ENCODE measurements around the gene SLC35F1. TPM values are rescaled to one million over a fixed set of nuclear protein-coding genes. Genes with fewer than 3 reads are reported as not detected.

Gene SLC35F1
- total and polyA plus RNA-seq, 2 donors (not counting 3 experiments of a cell fraction or from before 2014, with no cell fraction given): not detected

- H4K20me1 ChIP-seq (replicated peaks; ENCODE audit: control insufficient read depth, extremely low read depth, insufficient read depth, low read length): no peaks in the 10 kb centered on the region
- no peaks in the 10 kb centered on the region for H3K79me2 ChIP-seq (ENCODE audit: control insufficient read depth, insufficient read depth, low read length)
- POLR2A ChIA-PET: no interaction called here
- TF ChIP-seq POLR2A (IDR thresholded peaks at IDR 0.05; ENCODE audit: low read depth, low read length): no peak
- no peak for TF ChIP-seq MAX (IDR thresholded peaks at IDR 0.05; ENCODE audit: insufficient read depth, insufficient read length)
- no peak for TF ChIP-seq EZH2 (IDR thresholded peaks at IDR 0.05; ENCODE audit: borderline replicate concordance, low read depth, low read length, severe bottlenecking)
- TF ChIP-seq FOS (IDR thresholded peaks at IDR 0.05; ENCODE audit: borderline replicate concordance, insufficient read depth, low read length): no peak
- no peak for TF ChIP-seq POLR2AphosphoS5 (IDR thresholded peaks at IDR 0.05; ENCODE audit: insufficient read depth, low read depth, low read length)
- TF ChIP-seq JUN (IDR thresholded peaks at IDR 0.05; ENCODE audit: borderline replicate concordance, insufficient read depth, insufficient read length, low read depth): no peak
- no peak for TF ChIP-seq CTCF (IDR thresholded peaks at IDR 0.05; ENCODE audit: extremely low read depth in 1 of 2, insufficient read depth in 1 of 2, low read depth in 1 of 2, low read length in 2 of 2)
- TF ChIP-seq GATA2 (IDR thresholded peaks at IDR 0.05; ENCODE audit: insufficient read depth, insufficient read length, low read depth, low read length): no peak
- TF ChIP-seq MYC (IDR thresholded peaks at IDR 0.05; ENCODE audit: low read depth, low read length): no peak
- H3K36me3 ChIP-seq (ENCODE audit: control insufficient read depth in 2 of 2, extremely low read depth in 1 of 2, insufficient read depth in 2 of 2, low read length in 2 of 2): no peaks in the 10 kb centered on the region
- H3K27me3 ChIP-seq (ENCODE audit: control insufficient read depth in 2 of 2, insufficient read depth in 2 of 2, low read length in 2 of 2): no peaks in the 10 kb centered on the region
- H2AFZ ChIP-seq (ENCODE audit: low read depth, low read length): no peak overlapping the region
- no TSS peak for BruUV-seq (replicated peaks)
- DNase-seq (ENCODE audit: low read depth, low spot score): no peak
- dilution Hi-C loops (cut with MboI; ENCODE audit: extremely low pct_ligation_motif_present, low sequenced_read_pairs): no loop called here
- intact Hi-C loops (cut with micrococcal nuclease): no loop called here
- no peak overlapping the region for H3K4me2 ChIP-seq (ENCODE audit: insufficient read depth, low read length)
- no peak for FAIRE-seq
- H3K4me1 ChIP-seq (ENCODE audit: control insufficient read depth, extremely low read depth, insufficient read depth, low read length): no peaks in the 10 kb centered on the region
- no peak overlapping the region for H3K27ac ChIP-seq (ENCODE audit: insufficient read depth, low read depth, low read length)
- no peaks in the 10 kb centered on the region for H3K9me1 ChIP-seq (replicated peaks; ENCODE audit: control insufficient read depth, extremely low read depth, insufficient read depth, low read length)
- no peak overlapping the region for H3K9ac ChIP-seq (replicated peaks; ENCODE audit: extremely low read depth, insufficient read depth, low read length)
- H3K4me3 ChIP-seq (replicated peaks in 1 of 3; ENCODE audit: insufficient read depth in 1 of 3, low read depth in 1 of 3, low read length in 3 of 3): no peak overlapping the region
- CTCF ChIA-PET: no interaction called here
- H3K9me3 ChIP-seq (replicated peaks; ENCODE audit: control insufficient read depth, insufficient read depth, low read length): no peaks in the 10 kb centered on the region
Observed at GRCh38 chr6:118326712-118327111, 419.6 kb downstream of the SLC35F1 start.

Data from endothelial cell of umbilical vein (primary cell).